Peyer's patch (tissue), 4 donors: ENCODE data around the gene TMEM37. TPM values are rescaled to one million over a fixed set of nuclear protein-coding genes. Genes with fewer than 3 reads are reported as not detected.

ENCODE experiments used
- DNase-seq, 3 donors: peaks; one replicate each; pipeline ENCODE4 v3.0.0-alpha.2; 2017 to 2019
- H3K27ac ChIP-seq, 4 donors: fragments of 200-600 bp; sonication (generic); one replicate each; pipeline ENCODE4 v1.5.1; 2016 to 2019
- H3K27me3 ChIP-seq, 2 donors: fragments of 200-600 bp; sonication (generic); one replicate each; pipeline ENCODE4 v1.5.1; 2019
- H3K36me3 ChIP-seq, 3 donors: fragments of 200-600 bp; sonication (generic); one replicate each; pipeline ENCODE4 v1.5.1; 2016 to 2019
- H3K4me1 ChIP-seq, 4 donors: fragments of 200-600 bp; sonication (generic); one replicate each; pipeline ENCODE4 v1.5.1; 2016 to 2019
- H3K4me3 ChIP-seq, 4 donors: fragments of 200-600 bp; sonication (generic); 1 replicate in 3 of 4; 2 replicates in 1 of 4; pipeline ENCODE4 v1.5.1; 2016 to 2019; ENCODE audit warnings: mild to moderate bottlenecking in 1 of 4
- H3K9me3 ChIP-seq, 4 donors: fragments of 200-600 bp; sonication (generic); one replicate each; pipeline ENCODE4 v1.5.1; 2016 to 2019; ENCODE audit warnings: mild to moderate bottlenecking in 1 of 4
- CTCF ChIP-seq, 6 experiments: fragments of 450-650 bp in 4 of 6; fragments of 200-600 bp in 2 of 6; sonication (generic) in 1 of 6; IDR thresholded peaks; one replicate each; pipeline ENCODE4 v1.5.1; 2017 to 2019; ENCODE audit warnings: antibody characterized with exemption in 6 of 6, mild to moderate bottlenecking in 3 of 6, moderate library complexity in 1 of 6
- POLR2A ChIP-seq, 2 donors: fragments of 450-650 bp; IDR thresholded peaks; one replicate each; pipeline ENCODE4 v1.5.1; 2017; ENCODE audit warnings: antibody characterized with exemption in 2 of 2, mild to moderate bottlenecking in 2 of 2, moderate library complexity in 2 of 2
- total RNA-seq, 4 donors: library from RNA; depleted of rRNA; stranded (reverse); fragments of >200 nt; gene quantifications; one replicate each; pipeline ENCODE4 v1.1.0, GENCODE V29; 2016

The TMEM37 gene
- total RNA-seq, 4 donors from 2014 or later: 17.3 to 542 (median 214) TPM

GRCh38 chr2:119472749-119473148 is 41.1 kb downstream of the TMEM37 start:
- Histone ChIP-seq H3K27me3 (no peaks in the 10 kb centered on the region), H3K27ac (no peak overlapping the region), H3K9me3 (no peaks in the 10 kb centered on the region), H3K4me1 (no peaks in the 10 kb centered on the region), H3K36me3 (no peaks in the 10 kb centered on the region), H3K4me3 (no peak overlapping the region)
- TF ChIP-seq POLR2A (IDR thresholded peaks at IDR 0.05) (no peak), CTCF (IDR thresholded peaks at IDR 0.05) (no peak)
- no peak for DNase-seq

GRCh38 chr2:119473621-119474370 is 42.1 kb downstream of the TMEM37 start:
- Histone ChIP-seq H3K4me1 (no peaks in the 10 kb centered on the region), H3K27me3 (no peaks in the 10 kb centered on the region), H3K9me3 (no peaks in the 10 kb centered on the region), H3K4me3 (no peak overlapping the region), H3K27ac (no peak overlapping the region), H3K36me3 (no peaks in the 10 kb centered on the region)
- no peak for TF ChIP-seq CTCF (IDR thresholded peaks at IDR 0.05)
- no peak for TF ChIP-seq POLR2A (IDR thresholded peaks at IDR 0.05)
- no peak for DNase-seq

- no peak for DNase-seq
- no peak overlapping the region for H3K27ac ChIP-seq
- H3K4me1 ChIP-seq: no peaks in the 10 kb centered on the region
- no peaks in the 10 kb centered on the region for H3K36me3 ChIP-seq
- H3K9me3 ChIP-seq: no peaks in the 10 kb centered on the region
- no peak for TF ChIP-seq POLR2A (IDR thresholded peaks at IDR 0.05)
- TF ChIP-seq CTCF (IDR thresholded peaks at IDR 0.05): no peak
- no peaks in the 10 kb centered on the region for H3K27me3 ChIP-seq
- H3K4me3 ChIP-seq: no peak overlapping the region
These were observed 42.9 kb downstream of the TMEM37 start for GRCh38 chr2:119474371-119475224.

DNA sequence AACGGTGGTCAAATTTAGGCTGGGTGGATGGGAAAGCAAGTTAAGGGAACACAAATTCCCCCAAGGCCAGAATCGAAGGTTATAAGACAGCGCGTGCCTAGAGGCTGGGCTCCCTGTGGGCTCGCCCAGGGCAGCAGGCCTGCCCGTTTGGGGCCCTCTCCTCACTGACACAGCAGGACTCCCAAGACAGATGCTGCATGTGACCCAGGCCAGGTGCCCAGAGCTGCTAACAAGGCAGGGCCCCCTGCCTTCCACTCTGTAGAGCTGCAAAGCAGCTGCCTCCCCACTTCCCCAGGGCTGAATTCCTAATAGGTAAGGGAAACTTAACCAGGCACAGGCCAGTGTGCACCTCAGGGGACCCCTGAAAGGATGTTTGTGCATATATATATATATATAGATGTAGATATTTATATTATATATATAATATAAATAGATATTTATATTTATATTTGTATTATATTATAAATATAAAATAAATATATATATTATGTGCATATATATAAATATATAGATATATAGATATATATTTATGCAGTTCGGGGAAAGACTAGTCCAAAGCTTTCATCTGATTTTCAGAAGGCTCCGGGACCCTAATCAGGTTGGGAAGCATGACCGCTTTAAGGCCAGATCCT is 43.7 kb downstream of the TMEM37 start:
- TF ChIP-seq POLR2A (IDR thresholded peaks at IDR 0.05): no peak
- TF ChIP-seq CTCF (IDR thresholded peaks at IDR 0.05): no peak
- DNase-seq: no peak
- Histone ChIP-seq H3K9me3 (no peaks in the 10 kb centered on the region), H3K4me1 (no peaks in the 10 kb centered on the region), H3K27ac (no peak overlapping the region), H3K27me3 (no peaks in the 10 kb centered on the region), H3K36me3 (no peaks in the 10 kb centered on the region), H3K4me3 (no peak overlapping the region)

DNA sequence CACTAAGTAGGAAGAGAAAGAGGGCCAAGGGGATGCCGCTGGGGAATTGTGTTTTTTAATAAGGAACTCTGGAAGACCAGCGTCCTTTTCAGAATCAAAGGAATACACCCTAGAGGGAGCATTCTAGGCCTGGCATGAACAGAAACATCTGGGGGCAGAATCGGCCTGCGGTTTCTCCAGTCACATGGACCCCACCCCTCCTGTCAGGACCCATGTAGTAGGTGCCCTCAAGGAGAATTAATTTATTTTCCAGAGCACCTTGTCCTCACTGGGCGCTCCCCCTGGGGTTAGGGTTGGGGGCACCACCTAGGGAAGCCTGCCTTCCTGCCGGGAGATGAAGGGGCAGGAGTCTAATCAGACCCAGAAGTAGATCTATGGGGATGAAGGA is 44.2 kb downstream of the TMEM37 start:
- no peaks in the 10 kb centered on the region for H3K36me3 ChIP-seq
- H3K27ac ChIP-seq: no peak overlapping the region
- H3K4me3 ChIP-seq: no peak overlapping the region
- H3K4me1 ChIP-seq: no peaks in the 10 kb centered on the region
- H3K27me3 ChIP-seq: no peaks in the 10 kb centered on the region
- TF ChIP-seq CTCF (IDR thresholded peaks at IDR 0.05) (no peak), POLR2A (IDR thresholded peaks at IDR 0.05) (no peak)
- no peak for DNase-seq
- no peaks in the 10 kb centered on the region for H3K9me3 ChIP-seq
